HL-60 (cell line): Measurements from ENCODE around the gene CDR2L.
A peak's percentile ranks its signal among the peaks of the same experiment; 100 is the strongest.

Experiments
- DNase-seq, 2 experiments: peaks; one replicate each; pipeline ENCODE4 v3.0.0-alpha.2; 2010 to 2020; ENCODE audit warnings: low read depth in 1 of 2, low spot score in 1 of 2
- H3K27ac ChIP-seq: fragments of 250-450 bp; sonication (Bioruptor Pico); replicated peaks from 2 replicates; pipeline ENCODE4 v1.5.1; 2020; ENCODE audit warnings: mild to moderate bottlenecking, moderate library complexity
- H3K27me3 ChIP-seq: fragments of 250-450 bp; sonication (Bioruptor Pico); 2 replicates; pipeline ENCODE4 v1.5.1; 2021; ENCODE audit warnings: mild to moderate bottlenecking, moderate library complexity; ENCODE audit not compliant: insufficient read depth, poor library complexity, severe bottlenecking
- H3K4me3 ChIP-seq: replicated peaks from 2 replicates; pipeline ENCODE4 v1.5.1; 2011; ENCODE audit warnings: mild to moderate bottlenecking, control low read depth, low read length; ENCODE audit not compliant: insufficient read depth
- CTCF ChIP-seq: IDR thresholded peaks from one replicate; pipeline ENCODE4 v1.5.1; 2011; ENCODE audit warnings: low read length, control low read depth, inconsistent platforms; ENCODE audit not compliant: insufficient read depth
- GABPA ChIP-seq: IDR thresholded peaks from 2 replicates; pipeline ENCODE4 v1.6.1; 2012; ENCODE audit warnings: low read depth
- POLR2AphosphoS5 ChIP-seq: IDR thresholded peaks from 2 replicates; pipeline ENCODE4 v1.6.1; 2012; ENCODE audit warnings: low read depth
- SPI1 ChIP-seq: IDR thresholded peaks from 2 replicates; pipeline ENCODE4 v1.6.1; 2012; ENCODE audit warnings: low read depth, mild to moderate bottlenecking, borderline replicate concordance
- TF ChIP-seq, protein P1 (sequence below): IDR thresholded peaks from 2 replicates; pipeline ENCODE4 v1.6.1; 2012; ENCODE audit warnings: low read depth; ENCODE audit not compliant: insufficient replicate concordance

Gene CDR2L

DNA sequence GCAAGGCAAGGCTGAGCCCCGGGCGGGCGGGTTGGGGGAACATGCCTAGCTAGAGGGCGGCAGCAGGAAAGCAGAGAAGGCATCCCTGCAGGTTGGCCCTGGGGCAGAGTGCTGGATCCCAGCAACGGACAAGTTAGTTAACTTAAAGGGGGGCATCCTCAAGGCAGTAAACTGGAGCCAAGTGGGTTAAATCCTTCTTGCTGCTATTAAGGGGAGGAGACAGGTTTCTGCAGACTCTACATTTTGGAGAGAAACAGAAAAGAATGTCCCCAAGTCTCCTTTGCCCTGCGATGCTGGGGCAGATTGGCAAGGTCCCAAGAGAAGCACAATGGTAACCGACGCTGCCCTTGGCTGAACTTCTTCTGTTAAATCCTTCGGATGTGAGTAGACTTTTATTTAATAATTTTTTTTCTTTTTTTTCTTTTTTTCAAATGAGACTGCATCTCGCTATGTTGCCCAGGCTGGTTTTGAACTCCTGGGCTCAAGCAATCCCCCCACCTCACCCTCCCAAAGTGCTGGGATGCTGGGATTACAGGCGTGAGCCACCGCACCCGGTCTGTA lies 45.4 kb downstream of the CDR2L start:
- H3K27me3 ChIP-seq, result no peaks in the 10 kb centered on the region
- H3K27ac ChIP-seq, result no peak overlapping the region
- TF ChIP-seq, protein P1, sequence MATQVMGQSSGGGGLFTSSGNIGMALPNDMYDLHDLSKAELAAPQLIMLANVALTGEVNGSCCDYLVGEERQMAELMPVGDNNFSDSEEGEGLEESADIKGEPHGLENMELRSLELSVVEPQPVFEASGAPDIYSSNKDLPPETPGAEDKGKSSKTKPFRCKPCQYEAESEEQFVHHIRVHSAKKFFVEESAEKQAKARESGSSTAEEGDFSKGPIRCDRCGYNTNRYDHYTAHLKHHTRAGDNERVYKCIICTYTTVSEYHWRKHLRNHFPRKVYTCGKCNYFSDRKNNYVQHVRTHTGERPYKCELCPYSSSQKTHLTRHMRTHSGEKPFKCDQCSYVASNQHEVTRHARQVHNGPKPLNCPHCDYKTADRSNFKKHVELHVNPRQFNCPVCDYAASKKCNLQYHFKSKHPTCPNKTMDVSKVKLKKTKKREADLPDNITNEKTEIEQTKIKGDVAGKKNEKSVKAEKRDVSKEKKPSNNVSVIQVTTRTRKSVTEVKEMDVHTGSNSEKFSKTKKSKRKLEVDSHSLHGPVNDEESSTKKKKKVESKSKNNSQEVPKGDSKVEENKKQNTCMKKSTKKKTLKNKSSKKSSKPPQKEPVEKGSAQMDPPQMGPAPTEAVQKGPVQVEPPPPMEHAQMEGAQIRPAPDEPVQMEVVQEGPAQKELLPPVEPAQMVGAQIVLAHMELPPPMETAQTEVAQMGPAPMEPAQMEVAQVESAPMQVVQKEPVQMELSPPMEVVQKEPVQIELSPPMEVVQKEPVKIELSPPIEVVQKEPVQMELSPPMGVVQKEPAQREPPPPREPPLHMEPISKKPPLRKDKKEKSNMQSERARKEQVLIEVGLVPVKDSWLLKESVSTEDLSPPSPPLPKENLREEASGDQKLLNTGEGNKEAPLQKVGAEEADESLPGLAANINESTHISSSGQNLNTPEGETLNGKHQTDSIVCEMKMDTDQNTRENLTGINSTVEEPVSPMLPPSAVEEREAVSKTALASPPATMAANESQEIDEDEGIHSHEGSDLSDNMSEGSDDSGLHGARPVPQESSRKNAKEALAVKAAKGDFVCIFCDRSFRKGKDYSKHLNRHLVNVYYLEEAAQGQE, result no peak
- TF ChIP-seq GABPA, result no peak
- TF ChIP-seq CTCF, result no peak
- no peak for TF ChIP-seq SPI1
- no peak for TF ChIP-seq POLR2AphosphoS5
- no peak for DNase-seq
- peak overlapping the region; percentile 60; the same call in 1 of the 2 replicates for H3K4me3 ChIP-seq

- H3K4me3 ChIP-seq, result peak overlapping the region; percentile 60
- no peak for TF ChIP-seq SPI1
- no peak for TF ChIP-seq GABPA
- TF ChIP-seq, protein P1, result no peak
- TF ChIP-seq CTCF, result no peak
- no peak for TF ChIP-seq POLR2AphosphoS5
- peak overlapping the region; percentile 82 for H3K27ac ChIP-seq
- H3K27me3 ChIP-seq, result no peaks in the 10 kb centered on the region
- peak; percentile 77 to 93 for DNase-seq
These were observed 46.2 kb downstream of the CDR2L start for GRCh38 chr17:75033346-75034235.

- DNase-seq, result peak; percentile 75 to 93
- TF ChIP-seq POLR2AphosphoS5, result 0 out of 2 replicates have a peak, but pooled peaks have one; percentile 34
- no peak for TF ChIP-seq GABPA
- H3K4me3 ChIP-seq, result peak overlapping the region; percentile 60
These were observed 46.9 kb downstream of the CDR2L start for GRCh38 chr17:75034236-75034908.

GRCh38 chr17:75036643-75037268 lies 49.3 kb downstream of the CDR2L start:
- DNase-seq, result no peak
- H3K27ac ChIP-seq, result no peak overlapping the region
- no peak overlapping the region for H3K4me3 ChIP-seq
- no peak for TF ChIP-seq SPI1
- TF ChIP-seq GABPA, result no peak
- TF ChIP-seq, protein P1, result no peak
- no peak for TF ChIP-seq CTCF
- TF ChIP-seq POLR2AphosphoS5, result no peak
- no peaks in the 10 kb centered on the region for H3K27me3 ChIP-seq

More at GRCh38 chr17:75034236-75034908, 46.9 kb downstream of the CDR2L start:
- Histone ChIP-seq H3K27me3 (no peaks in the 10 kb centered on the region), H3K27ac (peak overlapping the region; percentile 82)
